Lung (tissue), 12 donors: Measurements from ENCODE around the gene LSM5. TPM values are rescaled to one million over a fixed set of nuclear protein-coding genes. Genes with fewer than 3 reads are reported as not detected.

Experiments
- ATAC-seq: fragments of 200-7000 bp; cut with Tn5 transposase; one replicate; pipeline ENCODE4 v1.9.1; 2020; ENCODE audit warnings: moderate number of reproducible peaks; ENCODE audit not compliant: insufficient read depth, low FRiP score
- DNase-seq, 3 donors: peaks; one replicate each; pipeline ENCODE4 v3.0.0-alpha.2; 2013 to 2017
- H3K27ac ChIP-seq, 2 donors: one replicate each; pipeline ENCODE4 v1.5.1; 2013; ENCODE audit warnings: mild to moderate bottlenecking in 2 of 2, moderate library complexity in 2 of 2, control low read depth in 1 of 2, inconsistent platforms in 1 of 2, low read depth in 1 of 2, low read length in 1 of 2
- H3K27me3 ChIP-seq, 3 donors: one replicate each; pipeline ENCODE4 v1.5.1; 2013; ENCODE audit warnings: low read length in 2 of 3; ENCODE audit not compliant: control insufficient read depth in 3 of 3, insufficient read depth in 3 of 3
- H3K36me3 ChIP-seq, 4 donors: one replicate each; pipeline ENCODE4 v1.5.1; 2013; ENCODE audit warnings: low read length in 4 of 4, mild to moderate bottlenecking in 1 of 4, moderate library complexity in 1 of 4; ENCODE audit not compliant: control insufficient read depth in 4 of 4, insufficient read depth in 4 of 4
- H3K4me1 ChIP-seq, 5 donors: one replicate each; pipeline ENCODE4 v1.5.1; 2013; ENCODE audit warnings: low read length in 5 of 5, mild to moderate bottlenecking in 2 of 5, moderate library complexity in 1 of 5; ENCODE audit not compliant: control insufficient read depth in 5 of 5, insufficient read depth in 5 of 5
- H3K4me3 ChIP-seq: one replicate; pipeline ENCODE4 v1.5.1; 2013; ENCODE audit warnings: mild to moderate bottlenecking, control low read depth, moderate library complexity
- H3K9ac ChIP-seq, 2 donors: one replicate each; pipeline ENCODE4 v1.5.1; 2013; ENCODE audit warnings: low read length in 2 of 2, control low read depth in 1 of 2; ENCODE audit not compliant: insufficient read depth in 1 of 2
- H3K9me3 ChIP-seq, 4 donors: one replicate each; pipeline ENCODE4 v1.5.1; 2013; ENCODE audit warnings: low read length in 3 of 4, mild to moderate bottlenecking in 1 of 4, moderate library complexity in 1 of 4; ENCODE audit not compliant: control insufficient read depth in 4 of 4, insufficient read depth in 3 of 4
- CTCF ChIP-seq: IDR thresholded peaks from 2 replicates; pipeline ENCODE4 v1.5.1; 2012; ENCODE audit warnings: mild to moderate bottlenecking; ENCODE audit errors: control extremely low read depth, extremely low read depth
- WGBS, 2 donors: extraction: QIAGEN DNeasy Blood & Tissue Kit; methylation state at CpG; one replicate each; pipeline ENCODE4 v1.1.7; 2013; 5-methylcytosine and 5-hydroxymethylcytosine counted together
- polyA plus RNA-seq, 2 donors: library from polyadenylated mRNA; stranded (reverse); fragments of 200-250 nt; gene quantifications; one replicate each; pipeline ENCODE4 v1.2.1, GENCODE V29; 2013
- total RNA-seq, 2 donors: library from RNA; depleted of rRNA in 1 of 2; stranded (reverse); fragments of >200 nt in 1 of 2; gene quantifications; one replicate each; pipeline ENCODE4 v1.2.1, GENCODE V29; 2014 to 2021
- donor health status: control.
- donor health status: control.
- donor health status: Bipolar disorder and iron deficiency.
- donor health status: healthy.
- donor health status: DM: yes; HTN: yes; CAD: no.

LSM5 gene
- total and polyA plus RNA-seq, 4 donors: 23.0 to 98.5 (median 37.8) TPM

- Histone ChIP-seq H3K4me3 (no peak overlapping the region), H3K4me1 (peaks cover 0 to 10% (median 0%) of the 10 kb centered on the region in 5 donors), H3K9me3 (peaks cover 0 to 3% (median 0%) of the 10 kb centered on the region in 4 donors), H3K36me3 (peaks cover 0 to 2% (median under 1%) of the 10 kb centered on the region in 4 donors), H3K27me3 (no peaks in the 10 kb centered on the region), H3K27ac (no peak overlapping the region), H3K9ac (no peak overlapping the region)
- DNase-seq: no peak
- ATAC-seq: no peak
- WGBS, 2 donors: 93 to 98% methylated on average over 4 of the region's 4 CpGs
- TF ChIP-seq CTCF: no peak
Observed at GRCh38 chr7:32511791-32512190, 21.6 kb upstream of the LSM5 start.

DNA sequence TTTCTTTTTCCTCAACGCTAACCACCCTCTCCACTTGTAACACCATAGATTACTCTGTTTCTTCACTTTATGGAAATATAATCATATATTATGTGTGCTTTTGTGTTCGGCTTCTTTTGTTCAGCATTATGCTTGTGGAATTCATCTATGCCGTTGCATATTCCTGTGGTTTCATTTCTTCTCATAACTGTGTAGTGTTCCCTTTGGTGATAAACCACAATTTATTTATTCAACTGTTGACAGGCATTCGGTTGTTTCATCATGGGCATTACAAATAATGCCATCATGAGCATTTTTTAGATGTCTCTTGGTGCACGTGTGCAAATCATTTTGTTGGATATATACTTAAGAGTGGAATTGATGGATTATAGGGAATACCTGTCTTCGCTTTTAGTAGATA, 17.2 kb upstream of the LSM5 start:
- no peak overlapping the region for H3K9ac ChIP-seq
- DNase-seq: no peak
- TF ChIP-seq CTCF: no peak
- H3K4me1 ChIP-seq: peaks cover 0 to 8% (median 0%) of the 10 kb centered on the region in 5 donors
- no peak overlapping the region for H3K4me3 ChIP-seq
- no peaks in the 10 kb centered on the region for H3K9me3 ChIP-seq
- no peak overlapping the region for H3K27ac ChIP-seq
- ATAC-seq: no peak
- WGBS, 2 donors: 90 to 92% methylated on average over 6 of the region's 6 CpGs
- no peaks in the 10 kb centered on the region for H3K27me3 ChIP-seq
- H3K36me3 ChIP-seq: peaks cover 0 to 3% (median under 1%) of the 10 kb centered on the region in 4 donors

- Histone ChIP-seq H3K9me3 (no peaks in the 10 kb centered on the region), H3K9ac (no peak overlapping the region), H3K36me3 (peaks cover 0 to 3% (median under 1%) of the 10 kb centered on the region in 4 donors), H3K4me3 (no peak overlapping the region), H3K4me1 (peaks cover 0 to 15% (median 0%) of the 10 kb centered on the region in 5 donors), H3K27ac (peak overlapping the region in 1 of 2 donors; percentile 9), H3K27me3 (no peaks in the 10 kb centered on the region)
- no peak for TF ChIP-seq CTCF
- ATAC-seq: peak; percentile 47
- WGBS, 2 donors: 85 to 91% methylated on average over 5 of the region's 5 CpGs
- DNase-seq: no peak
Observed at GRCh38 chr7:32506266-32507054, 16.3 kb upstream of the LSM5 start.
